HG03460 (cell line): Measurements from ENCODE around the gene LMF1.
"Not testable (repeated sequence)": the region's sequence is repeated elsewhere in the genome, so short reads cannot be mapped to it uniquely, and the experiment has no call there.

Experiments
- ATAC-seq: cut with Tn5 transposase; IDR thresholded peaks from one replicate; pipeline ENCODE4 v1.9.1; 2021; ENCODE audit not compliant: unreplicated experiment

The LMF1 gene

GRCh38 chr16:973366-973765, 2.6 kb upstream of the LMF1 start:
- ATAC-seq = no peak

- ATAC-seq = no peak
These were observed 1.7 kb upstream of the LMF1 start for GRCh38 chr16:972316-973002.

GRCh38 chr16:971981-972315, 1.2 kb upstream of the LMF1 start:
- ATAC-seq = no peak

GRCh38 chr16:971582-971905, 760 bp upstream of the LMF1 start:
- ATAC-seq = no peak

GRCh38 chr16:970386-970765, 408 bp downstream of the LMF1 start:
- no peak for ATAC-seq

GRCh38 chr16:969508-970385, 1.0 kb downstream of the LMF1 start:
- peak; percentile 7 for ATAC-seq

- no peak for ATAC-seq
These were observed 2.2 kb downstream of the LMF1 start for GRCh38 chr16:968620-969019.

- ATAC-seq = no peak
These were observed 3.1 kb downstream of the LMF1 start for GRCh38 chr16:967546-968295.

- ATAC-seq = no peak
These were observed 3.7 kb downstream of the LMF1 start for GRCh38 chr16:967077-967541.

- no peak for ATAC-seq
These were observed 4.3 kb downstream of the LMF1 start for GRCh38 chr16:966505-966904.

GRCh38 chr16:966035-966434, 4.7 kb downstream of the LMF1 start:
- no peak for ATAC-seq

- ATAC-seq = no peak
These were observed 5.3 kb downstream of the LMF1 start for GRCh38 chr16:965487-965886.

GRCh38 chr16:965036-965395, 5.8 kb downstream of the LMF1 start:
- ATAC-seq = no peak

- no peak for ATAC-seq
These were observed 6.3 kb downstream of the LMF1 start for GRCh38 chr16:964356-965035.

GRCh38 chr16:963913-964312, 6.9 kb downstream of the LMF1 start:
- no peak for ATAC-seq

GRCh38 chr16:962901-963814, 7.6 kb downstream of the LMF1 start:
- no peak for ATAC-seq

GRCh38 chr16:962366-962765, 8.4 kb downstream of the LMF1 start:
- ATAC-seq = no peak

- no peak for ATAC-seq
These were observed 11.3 kb downstream of the LMF1 start for GRCh38 chr16:959232-960040.

GRCh38 chr16:955766-956165, 15.0 kb downstream of the LMF1 start:
- not testable (repeated sequence) for ATAC-seq

GRCh38 chr16:953818-954217, 17.0 kb downstream of the LMF1 start:
- ATAC-seq = not testable (repeated sequence)
